ENCODE results near the gene NFATC2. TPM values are rescaled to one million over a fixed set of nuclear protein-coding genes. Genes with fewer than 3 reads are reported as not detected.

The NFATC2 gene
- total RNA-seq, 1 donor from 2014 or later = not detected

- Histone ChIP-seq H3K27me3 (ENCODE audit: control insufficient read depth, insufficient read depth, low read length) (peaks cover 13% of the 10 kb centered on the region), H3K36me3 (ENCODE audit: control insufficient read depth, insufficient read depth, low read length) (no peaks in the 10 kb centered on the region), H3K4me3 (ENCODE audit: low read depth, low read length) (no peak overlapping the region)
- DNase-seq (ENCODE audit: low read depth) = no peak
- FAIRE-seq = no peak
- no peak for TF ChIP-seq CTCF (IDR thresholded peaks at IDR 0.05; ENCODE audit: insufficient read depth, low read length, severe bottlenecking)
Observed at GRCh38 chr20:51431321-51431720, 111.2 kb downstream of the NFATC2 start.

GRCh38 chr20:51430198-51430950 lies 112.1 kb downstream of the NFATC2 start:
- peaks cover 13% of the 10 kb centered on the region for H3K27me3 ChIP-seq (ENCODE audit: control insufficient read depth, insufficient read depth, low read length)
- DNase-seq (ENCODE audit: low read depth) (no peak), FAIRE-seq (no peak)
- no peak overlapping the region for H3K4me3 ChIP-seq (ENCODE audit: low read depth, low read length)
- no peaks in the 10 kb centered on the region for H3K36me3 ChIP-seq (ENCODE audit: control insufficient read depth, insufficient read depth, low read length)
- no peak for TF ChIP-seq CTCF (IDR thresholded peaks at IDR 0.05; ENCODE audit: insufficient read depth, low read length, severe bottlenecking)

GRCh38 chr20:51429696-51430095 lies 112.8 kb downstream of the NFATC2 start:
- H3K27me3 ChIP-seq (ENCODE audit: control insufficient read depth, insufficient read depth, low read length) = peaks cover 13% of the 10 kb centered on the region
- no peak overlapping the region for H3K4me3 ChIP-seq (ENCODE audit: low read depth, low read length)
- FAIRE-seq (no peak), DNase-seq (ENCODE audit: low read depth) (no peak)
- no peaks in the 10 kb centered on the region for H3K36me3 ChIP-seq (ENCODE audit: control insufficient read depth, insufficient read depth, low read length)
- TF ChIP-seq CTCF (IDR thresholded peaks at IDR 0.05; ENCODE audit: insufficient read depth, low read length, severe bottlenecking) = no peak

- no peak for FAIRE-seq
- Histone ChIP-seq H3K4me3 (ENCODE audit: low read depth, low read length) (no peak overlapping the region), H3K36me3 (ENCODE audit: control insufficient read depth, insufficient read depth, low read length) (no peaks in the 10 kb centered on the region), H3K27me3 (ENCODE audit: control insufficient read depth, insufficient read depth, low read length) (peaks cover 16% of the 10 kb centered on the region)
- TF ChIP-seq CTCF (IDR thresholded peaks at IDR 0.05; ENCODE audit: insufficient read depth, low read length, severe bottlenecking) = no peak
- DNase-seq (ENCODE audit: low read depth) = no peak
Observed at GRCh38 chr20:51429144-51429482, 113.4 kb downstream of the NFATC2 start.

GRCh38 chr20:51428401-51429143 lies 113.9 kb downstream of the NFATC2 start:
- H3K36me3 ChIP-seq (ENCODE audit: control insufficient read depth, insufficient read depth, low read length) = no peaks in the 10 kb centered on the region
- H3K4me3 ChIP-seq (ENCODE audit: low read depth, low read length) = no peak overlapping the region
- no peak for TF ChIP-seq CTCF (IDR thresholded peaks at IDR 0.05; ENCODE audit: insufficient read depth, low read length, severe bottlenecking)
- no peak for FAIRE-seq
- H3K27me3 ChIP-seq (ENCODE audit: control insufficient read depth, insufficient read depth, low read length) = peaks cover 18% of the 10 kb centered on the region
- DNase-seq (ENCODE audit: low read depth) = no peak

Data from bronchial epithelial cell (primary cell).